ENCODE results near the gene NRDC.
"Not testable (repeated sequence)": the region's sequence is repeated elsewhere in the genome, so short reads cannot be mapped to it uniquely, and the experiment has no call there.

NRDC gene

GRCh38 chr1:51877434-51878307 is 856 bp downstream of the NRDC start:
- no peak for DNase-seq

- DNase-seq: no peak
Measured at GRCh38 chr1:51875836-51876235, 2.7 kb downstream of the NRDC start.

GRCh38 chr1:51875291-51875772 is 3.2 kb downstream of the NRDC start:
- no peak for DNase-seq

- not testable (repeated sequence) for DNase-seq
Measured at GRCh38 chr1:51873270-51873669, 5.3 kb downstream of the NRDC start.

GRCh38 chr1:51871351-51871975 is 7.1 kb downstream of the NRDC start:
- no peak for DNase-seq

- no peak for DNase-seq
Measured at GRCh38 chr1:51870603-51871350, 7.8 kb downstream of the NRDC start.

- DNase-seq: no peak
Measured at GRCh38 chr1:51867479-51868232, 10.9 kb downstream of the NRDC start.

- no peak for DNase-seq
Measured at GRCh38 chr1:51863384-51863783, 15.1 kb downstream of the NRDC start.

GRCh38 chr1:51861669-51862068 is 16.9 kb downstream of the NRDC start:
- no peak for DNase-seq

GRCh38 chr1:51859735-51860134 is 18.8 kb downstream of the NRDC start:
- no peak for DNase-seq

- DNase-seq: no peak
Measured at GRCh38 chr1:51859333-51859732, 19.2 kb downstream of the NRDC start.

GRCh38 chr1:51858892-51859291 is 19.6 kb downstream of the NRDC start:
- DNase-seq: no peak

GRCh38 chr1:51856745-51857144 is 21.8 kb downstream of the NRDC start:
- DNase-seq: no peak

- no peak for DNase-seq
Measured at GRCh38 chr1:51855624-51856023, 22.9 kb downstream of the NRDC start.

- no peak for DNase-seq
Measured at GRCh38 chr1:51853360-51853759, 25.2 kb downstream of the NRDC start.

GRCh38 chr1:51851882-51852396 is 26.6 kb downstream of the NRDC start:
- DNase-seq: no peak

GRCh38 chr1:51850420-51851223 is 27.9 kb downstream of the NRDC start:
- no peak for DNase-seq

- DNase-seq: no peak
Measured at GRCh38 chr1:51847294-51847920, 31.1 kb downstream of the NRDC start.

- no peak for DNase-seq
Measured at GRCh38 chr1:51843948-51844347, 34.6 kb downstream of the NRDC start.

- peak; percentile 2 for DNase-seq
Measured at GRCh38 chr1:51842261-51842660, 36.3 kb downstream of the NRDC start.

Measured in NCI-H1436 treated with DMSO at 0.1 percent for 48 hours (cell line).